ENCODE data around the gene IFI44.

- TF ChIP-seq POLR2A (conservative IDR thresholded peaks at IDR 0.05) (no peak), ZBTB11 (CRISPR knock-in tag; IDR thresholded peaks at IDR 0.05) (no peak), ARID3A (IDR thresholded peaks at IDR 0.05; ENCODE audit: borderline replicate concordance, low read depth, low read length) (no peak), KDM5B (IDR thresholded peaks at IDR 0.05; ENCODE audit: insufficient replicate concordance, low read depth, low read length) (no peak), TFE3 (CRISPR knock-in tag; IDR thresholded peaks at IDR 0.05) (no peak), CTCF (IDR thresholded peaks at IDR 0.05 in 2 of 3, conservative IDR thresholded peaks at IDR 0.05 in 1 of 3; ENCODE audit: insufficient read depth in 2 of 3, low read depth in 1 of 3, low read length in 3 of 3) (no peak), ATF1 (CRISPR knock-in tag; IDR thresholded peaks at IDR 0.05) (no peak), ATF1 (tag; IDR thresholded peaks at IDR 0.05) (no peak), E2F8 (IDR thresholded peaks at IDR 0.05; ENCODE audit: low read depth, partially characterized antibody) (no peak)
These were observed 52.8 kb downstream of the IFI44 start for GRCh38 chr1:78702426-78702825.

All from K562 (cell line).